G401.6 (cell line): ENCODE data around the gene TRIM10.
A peak's percentile ranks its signal among the peaks of the same experiment; 100 is the strongest.
"Not testable (repeated sequence)": the region's sequence is repeated elsewhere in the genome, so short reads cannot be mapped to it uniquely, and the experiment has no call there.

Source experiments
- FAIRE-seq: peaks from 2 replicates; lab custom pipeline; 2012; peaks lifted over from hg19 to GRCh38; lab: Jason Lieb, UNC

TRIM10 gene

GRCh38 chr6:30154061-30154460 is 7.0 kb downstream of the TRIM10 start:
- no peak for FAIRE-seq

GRCh38 chr6:30152910-30153610 is 8.0 kb downstream of the TRIM10 start:
- FAIRE-seq, result no peak

GRCh38 chr6:30152016-30152673 is 8.9 kb downstream of the TRIM10 start:
- FAIRE-seq, result no peak

GRCh38 chr6:30151580-30151979 is 9.4 kb downstream of the TRIM10 start:
- FAIRE-seq, result no peak

- no peak for FAIRE-seq
These were observed 10.2 kb downstream of the TRIM10 start for GRCh38 chr6:30150671-30151395.

GRCh38 chr6:30149858-30150550 is 11.0 kb downstream of the TRIM10 start:
- no peak for FAIRE-seq

GRCh38 chr6:30149234-30149633 is 11.8 kb downstream of the TRIM10 start:
- no peak for FAIRE-seq

GRCh38 chr6:30147096-30147495 is 13.9 kb downstream of the TRIM10 start:
- FAIRE-seq, result no peak

GRCh38 chr6:30145818-30146217 is 15.2 kb downstream of the TRIM10 start:
- no peak for FAIRE-seq

- FAIRE-seq, result no peak
These were observed 16.2 kb downstream of the TRIM10 start for GRCh38 chr6:30144811-30145210.

- no peak for FAIRE-seq
These were observed 17.2 kb downstream of the TRIM10 start for GRCh38 chr6:30143780-30144179.

- FAIRE-seq, result no peak
These were observed 18.3 kb downstream of the TRIM10 start for GRCh38 chr6:30142665-30143064.

GRCh38 chr6:30140240-30140639 is 20.8 kb downstream of the TRIM10 start:
- FAIRE-seq, result not testable (repeated sequence)

GRCh38 chr6:30136570-30137286 is 24.3 kb downstream of the TRIM10 start:
- FAIRE-seq, result no peak

GRCh38 chr6:30135757-30136156 is 25.3 kb downstream of the TRIM10 start, which contains the start of gene TRIM40:
Gene TRIM40, plus strand, starts transcription at chr6:30136140. Its CDS starts 897 bp downstream, at chr6:30137037.
- no peak for FAIRE-seq

- FAIRE-seq, result no peak
These were observed 25.9 kb downstream of the TRIM10 start for GRCh38 chr6:30135147-30135546.

- no peak for FAIRE-seq
These were observed 29.0 kb downstream of the TRIM10 start for GRCh38 chr6:30131947-30132497.

- peak; percentile 86 for FAIRE-seq
These were observed 29.8 kb downstream of the TRIM10 start for GRCh38 chr6:30130887-30131862.

- FAIRE-seq, result no peak
These were observed 30.8 kb downstream of the TRIM10 start for GRCh38 chr6:30130179-30130679.
